ENCODE data around the gene SOX13. TPM values are rescaled to one million over a fixed set of nuclear protein-coding genes. Genes with fewer than 3 reads are reported as not detected.

The SOX13 gene
- total RNA-seq, 2 experiments from 2014 or later, result 7.4 to 7.8 TPM

DNA sequence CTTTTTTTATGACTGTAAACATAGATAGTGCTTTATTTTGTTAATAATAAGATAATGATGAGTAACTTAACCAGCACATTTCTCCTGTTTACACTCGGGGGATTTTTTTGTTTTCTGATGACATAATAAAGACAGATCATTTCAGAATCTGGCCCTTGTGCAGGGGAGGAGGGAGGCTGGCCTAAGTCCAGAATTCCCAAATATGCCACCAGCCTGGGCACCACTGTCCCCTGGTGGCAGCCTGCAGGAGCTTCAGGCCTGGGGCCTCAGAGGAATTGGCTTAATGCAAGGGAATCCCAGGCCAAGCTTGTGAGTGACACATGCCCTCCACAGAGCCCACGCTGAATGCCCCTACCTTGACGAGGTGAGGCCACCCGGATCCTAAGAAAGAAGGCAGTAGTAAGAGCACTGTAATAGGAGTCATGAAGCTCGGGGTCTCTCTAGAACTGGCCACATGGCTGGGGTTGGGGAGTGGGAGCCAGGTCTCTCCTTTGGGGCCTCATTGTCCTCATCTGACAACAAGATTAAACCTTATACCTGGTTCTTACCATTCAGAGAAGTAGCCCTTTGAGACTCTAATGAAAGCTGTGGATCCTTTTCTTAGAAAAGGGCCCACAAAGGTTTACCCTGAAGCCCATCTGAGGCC, 54.8 kb downstream of the SOX13 start:
- ChIA-PET CTCF (interaction anchor here (0.6 to 4.6 kb wide), 12 partner anchors 11 to 281 kb away, joined by 3 to 89 read pairs (median 5); partner anchors contain the start of gene SNRPE), POLR2A (interaction anchor here (1.7 kb wide), 1 partner anchor 257 kb away, joined by 7 read pairs; no protein-coding TSS in a partner anchor)
- DNase-seq, result no peak
- Mint-ChIP-seq H3K27me3 (no peaks in the 10 kb centered on the region), H3K27ac (no peak overlapping the region), H3K36me3 (ENCODE audit: low read depth) (no peaks in the 10 kb centered on the region), H3K4me3 (no peak overlapping the region), H3K9me3 (no peaks in the 10 kb centered on the region), H3K4me1 (peaks cover 11% of the 10 kb centered on the region)

- Mint-ChIP-seq H3K27me3 (no peaks in the 10 kb centered on the region), H3K4me3 (no peak overlapping the region), H3K9me3 (no peaks in the 10 kb centered on the region), H3K4me1 (peaks cover 9% of the 10 kb centered on the region), H3K36me3 (ENCODE audit: low read depth) (no peaks in the 10 kb centered on the region), H3K27ac (no peak overlapping the region)
- POLR2A ChIA-PET, result interaction anchor here (1.4 to 1.7 kb wide), 2 partner anchors 257 to 268 kb away, joined by 7 read pairs; no protein-coding TSS in a partner anchor
- DNase-seq, result no peak
- CTCF ChIA-PET, result interaction anchor here (0.6 to 4.6 kb wide), 30 partner anchors 8 to 648 kb away, joined by 3 to 89 read pairs (median 4); partner anchors contain the start of gene SNRPE
Observed at GRCh38 chr1:204128464-204128963, 55.6 kb downstream of the SOX13 start.

DNA sequence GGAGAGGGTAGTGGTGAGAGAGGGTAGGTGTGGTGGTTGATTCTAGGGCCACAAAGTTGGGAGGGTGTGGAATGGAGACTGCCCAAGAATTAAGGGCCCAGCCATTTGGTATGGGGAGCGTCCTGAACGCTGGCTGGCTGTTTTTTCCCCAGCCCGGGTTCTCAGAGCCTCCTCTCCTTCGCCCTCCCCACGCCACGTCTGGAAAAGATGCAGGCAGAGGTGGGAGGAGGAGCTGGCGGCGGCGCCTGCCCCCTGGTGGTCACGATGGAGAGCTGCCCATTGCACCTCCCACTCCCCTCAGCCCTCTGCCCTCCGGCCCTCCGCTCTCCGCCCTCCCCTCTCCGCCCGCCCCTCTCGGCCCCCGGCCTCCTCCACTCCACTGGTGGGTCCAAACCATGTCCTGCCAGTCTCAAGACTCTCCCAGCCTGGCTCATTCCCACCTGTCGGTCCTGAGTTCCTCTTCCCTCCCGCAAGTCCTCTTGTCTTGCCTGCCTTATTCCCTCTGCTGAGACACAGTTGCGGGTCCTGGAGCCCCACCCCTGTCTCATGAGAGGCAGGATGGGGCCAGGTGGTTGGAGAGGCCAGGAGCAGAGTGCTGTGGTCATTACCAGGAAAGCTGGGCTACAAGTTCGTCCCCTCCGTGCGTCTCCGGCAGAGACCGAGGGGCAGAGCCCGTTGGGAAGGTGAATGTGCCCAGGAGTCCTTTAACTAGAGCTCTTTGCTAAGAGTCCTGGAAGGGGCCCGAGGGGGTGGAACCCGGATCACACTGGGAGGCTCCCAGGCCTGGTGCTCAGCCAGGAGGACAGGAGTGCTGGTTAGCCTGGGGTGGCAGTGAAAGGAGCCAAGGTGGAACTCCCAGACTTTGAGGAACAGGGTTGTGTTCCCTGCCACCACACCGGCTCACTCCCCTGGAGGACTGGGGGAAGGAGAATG, 56.3 kb downstream of the SOX13 start:
- H3K36me3 Mint-ChIP-seq (ENCODE audit: low read depth), result no peaks in the 10 kb centered on the region
- CTCF ChIA-PET, result interaction anchor here (0.6 to 4.6 kb wide), 30 partner anchors 9 to 649 kb away, joined by 3 to 89 read pairs (median 4); partner anchors contain the start of gene SNRPE
- H3K4me3 Mint-ChIP-seq, result no peak overlapping the region
- no peak overlapping the region for H3K27ac Mint-ChIP-seq
- no peaks in the 10 kb centered on the region for H3K27me3 Mint-ChIP-seq
- H3K4me1 Mint-ChIP-seq, result peaks cover 9% of the 10 kb centered on the region
- POLR2A ChIA-PET, result interaction anchor here (1.4 to 1.7 kb wide), 2 partner anchors 258 to 269 kb away, joined by 7 read pairs; no protein-coding TSS in a partner anchor
- DNase-seq, result peak; percentile 66
- H3K9me3 Mint-ChIP-seq, result no peaks in the 10 kb centered on the region

GRCh38 chr1:204130178-204130577, 57.3 kb downstream of the SOX13 start:
- H3K4me1 Mint-ChIP-seq, result peaks cover 9% of the 10 kb centered on the region
- H3K27ac Mint-ChIP-seq, result no peak overlapping the region
- H3K9me3 Mint-ChIP-seq, result no peaks in the 10 kb centered on the region
- ChIA-PET POLR2A (interaction anchor here (1.3 kb wide), 1 partner anchor 268 kb away, joined by 3 read pairs; no protein-coding TSS in a partner anchor), CTCF (interaction anchor here (2.1 to 4.6 kb wide), 4 partner anchors 10 to 271 kb away, joined by 4 to 89 read pairs (median 28); partner anchors contain the start of gene SNRPE)
- no peaks in the 10 kb centered on the region for H3K36me3 Mint-ChIP-seq (ENCODE audit: low read depth)
- H3K27me3 Mint-ChIP-seq, result no peaks in the 10 kb centered on the region
- H3K4me3 Mint-ChIP-seq, result no peak overlapping the region
- no peak for DNase-seq

GRCh38 chr1:204130981-204131892, 58.3 kb downstream of the SOX13 start:
- no peaks in the 10 kb centered on the region for H3K27me3 Mint-ChIP-seq
- CTCF ChIA-PET, result interaction anchor here (1.2 to 4.6 kb wide), 2 partner anchors 260 to 271 kb away, joined by 5 to 89 read pairs; no protein-coding TSS in a partner anchor
- no peak overlapping the region for H3K27ac Mint-ChIP-seq
- no peaks in the 10 kb centered on the region for H3K36me3 Mint-ChIP-seq (ENCODE audit: low read depth)
- H3K9me3 Mint-ChIP-seq, result no peaks in the 10 kb centered on the region
- POLR2A ChIA-PET, result interaction anchor here (1.3 kb wide), 1 partner anchor 269 kb away, joined by 3 read pairs; no protein-coding TSS in a partner anchor
- H3K4me1 Mint-ChIP-seq, result peaks cover 9% of the 10 kb centered on the region
- no peak overlapping the region for H3K4me3 Mint-ChIP-seq
- no peak for DNase-seq

DNA sequence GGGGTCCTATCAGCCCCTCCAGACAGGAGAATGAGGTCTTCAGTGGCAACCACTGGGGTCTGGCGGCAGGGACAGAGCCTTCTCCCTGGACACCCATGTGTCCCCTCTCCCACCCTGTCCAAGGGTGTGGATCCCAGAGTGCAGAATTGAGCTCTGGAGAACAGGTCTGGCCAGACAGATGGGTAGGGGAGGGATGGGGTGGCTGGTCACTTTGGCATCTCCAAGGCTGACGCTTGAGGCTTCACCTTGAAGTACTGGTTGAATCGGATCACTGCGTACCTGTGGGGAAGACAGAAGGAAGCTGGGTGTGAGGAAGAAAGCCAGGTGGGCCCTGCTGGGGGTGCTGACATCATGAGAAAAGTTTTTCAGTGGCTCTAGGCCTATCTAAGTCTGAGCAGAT, 59.1 kb downstream of the SOX13 start:
- H3K27me3 Mint-ChIP-seq, result no peaks in the 10 kb centered on the region
- H3K4me3 Mint-ChIP-seq, result no peak overlapping the region
- no peak overlapping the region for H3K27ac Mint-ChIP-seq
- POLR2A ChIA-PET, result no interaction called here
- DNase-seq, result no peak
- no peaks in the 10 kb centered on the region for H3K9me3 Mint-ChIP-seq
- H3K4me1 Mint-ChIP-seq, result peaks cover 9% of the 10 kb centered on the region
- no peaks in the 10 kb centered on the region for H3K36me3 Mint-ChIP-seq (ENCODE audit: low read depth)
- CTCF ChIA-PET, result interaction anchor here (1.2 kb wide), 1 partner anchor 271 kb away, joined by 5 read pairs; no protein-coding TSS in a partner anchor

DNA sequence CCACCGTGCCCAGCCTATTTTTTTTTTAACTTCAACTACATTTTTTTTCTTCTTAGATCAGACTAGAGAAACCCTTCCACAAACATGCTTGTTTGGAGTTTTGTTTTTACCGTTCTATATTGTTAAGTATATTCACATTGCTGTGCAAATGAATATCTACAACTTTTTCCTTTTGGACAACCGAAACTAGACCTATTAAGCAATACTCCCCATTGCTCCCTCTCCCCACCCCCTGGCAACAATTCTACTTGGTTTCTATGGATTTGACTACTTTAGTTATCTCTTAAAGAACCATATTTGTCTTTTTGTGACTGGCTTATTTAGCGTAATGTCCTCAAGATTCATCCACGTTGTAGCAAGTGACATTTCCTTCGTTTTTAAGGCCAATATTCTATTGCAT, 59.8 kb downstream of the SOX13 start:
- ChIA-PET POLR2A (no interaction called here), CTCF (no interaction called here)
- no peak for DNase-seq
- Mint-ChIP-seq H3K9me3 (no peaks in the 10 kb centered on the region), H3K36me3 (ENCODE audit: low read depth) (no peaks in the 10 kb centered on the region), H3K4me1 (peaks cover 9% of the 10 kb centered on the region), H3K27me3 (no peaks in the 10 kb centered on the region), H3K4me3 (no peak overlapping the region), H3K27ac (no peak overlapping the region)

GRCh38 chr1:204134103-204134502, 61.2 kb downstream of the SOX13 start:
- ChIA-PET CTCF (no interaction called here), POLR2A (no interaction called here)
- Mint-ChIP-seq H3K4me1 (peaks cover 3% of the 10 kb centered on the region), H3K9me3 (no peaks in the 10 kb centered on the region), H3K27ac (no peak overlapping the region), H3K27me3 (no peaks in the 10 kb centered on the region), H3K36me3 (ENCODE audit: low read depth) (no peaks in the 10 kb centered on the region), H3K4me3 (no peak overlapping the region)
- no peak for DNase-seq

DNA sequence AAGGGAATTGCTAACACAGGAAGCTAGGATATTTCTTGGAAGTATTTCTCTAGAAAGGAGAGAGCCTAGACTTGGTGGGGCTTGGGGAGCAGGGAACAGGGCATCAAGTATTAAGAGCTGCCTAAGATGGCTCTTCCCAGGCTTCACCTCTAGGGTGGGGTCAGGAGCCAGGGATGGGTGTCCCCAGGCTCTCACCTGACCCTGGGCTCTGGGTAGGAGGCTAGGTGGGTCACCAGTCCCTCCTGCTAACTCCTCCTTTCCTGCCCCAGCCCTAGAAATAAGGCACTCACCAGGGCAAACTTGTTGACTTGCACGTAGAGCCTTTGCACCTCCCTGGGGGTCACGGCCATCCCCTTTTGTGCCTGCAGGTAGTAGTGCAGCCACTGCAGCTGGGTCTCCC, 63.9 kb downstream of the SOX13 start:
- POLR2A ChIA-PET, result no interaction called here
- H3K27ac Mint-ChIP-seq, result no peak overlapping the region
- H3K27me3 Mint-ChIP-seq, result no peaks in the 10 kb centered on the region
- DNase-seq, result no peak
- no peaks in the 10 kb centered on the region for H3K4me1 Mint-ChIP-seq
- no peaks in the 10 kb centered on the region for H3K9me3 Mint-ChIP-seq
- CTCF ChIA-PET, result no interaction called here
- no peak overlapping the region for H3K4me3 Mint-ChIP-seq
- H3K36me3 Mint-ChIP-seq (ENCODE audit: low read depth), result no peaks in the 10 kb centered on the region

DNA sequence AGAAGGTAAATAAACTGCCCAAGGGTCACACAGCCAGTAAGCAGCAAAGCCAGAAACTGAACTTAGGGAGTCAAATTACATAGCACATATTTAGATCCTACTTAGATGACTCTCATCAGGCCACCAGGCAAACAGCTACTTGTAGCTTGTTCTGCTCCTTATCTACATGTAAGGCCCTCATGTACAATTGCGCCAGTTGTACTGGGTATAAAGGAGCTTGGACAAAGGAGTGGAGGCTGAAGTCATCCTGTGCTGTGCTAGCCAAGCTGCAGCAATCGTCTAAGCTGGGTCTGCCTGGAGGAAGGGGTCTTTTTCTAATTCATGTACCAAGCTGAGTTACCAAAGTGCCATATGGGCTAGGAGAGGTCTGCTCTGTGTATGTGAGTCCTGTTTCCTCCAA, 66.2 kb downstream of the SOX13 start:
- no peak overlapping the region for H3K27ac Mint-ChIP-seq

GRCh38 chr1:204139952-204140351, 67.0 kb downstream of the SOX13 start:
- Mint-ChIP-seq H3K9me3 (no peaks in the 10 kb centered on the region), H3K27ac (no peak overlapping the region), H3K27me3 (no peaks in the 10 kb centered on the region), H3K4me3 (no peak overlapping the region), H3K36me3 (ENCODE audit: low read depth) (no peaks in the 10 kb centered on the region), H3K4me1 (no peaks in the 10 kb centered on the region)
- no peak for DNase-seq
- POLR2A ChIA-PET, result no interaction called here
- CTCF ChIA-PET, result interaction anchor here (2.8 kb wide), 1 partner anchor 11 kb away, joined by 20 read pairs; no protein-coding TSS in a partner anchor

More for the DNA sequence above, 66.2 kb downstream of the SOX13 start:
- H3K9me3 Mint-ChIP-seq, result no peaks in the 10 kb centered on the region
- DNase-seq, result no peak
- no peak overlapping the region for H3K4me3 Mint-ChIP-seq
- H3K4me1 Mint-ChIP-seq, result no peaks in the 10 kb centered on the region
- ChIA-PET CTCF (interaction anchor here (2.8 kb wide), 1 partner anchor 10 kb away, joined by 20 read pairs; no protein-coding TSS in a partner anchor), POLR2A (no interaction called here)
- H3K27me3 Mint-ChIP-seq, result no peaks in the 10 kb centered on the region
- H3K36me3 Mint-ChIP-seq (ENCODE audit: low read depth), result no peaks in the 10 kb centered on the region

DNA sequence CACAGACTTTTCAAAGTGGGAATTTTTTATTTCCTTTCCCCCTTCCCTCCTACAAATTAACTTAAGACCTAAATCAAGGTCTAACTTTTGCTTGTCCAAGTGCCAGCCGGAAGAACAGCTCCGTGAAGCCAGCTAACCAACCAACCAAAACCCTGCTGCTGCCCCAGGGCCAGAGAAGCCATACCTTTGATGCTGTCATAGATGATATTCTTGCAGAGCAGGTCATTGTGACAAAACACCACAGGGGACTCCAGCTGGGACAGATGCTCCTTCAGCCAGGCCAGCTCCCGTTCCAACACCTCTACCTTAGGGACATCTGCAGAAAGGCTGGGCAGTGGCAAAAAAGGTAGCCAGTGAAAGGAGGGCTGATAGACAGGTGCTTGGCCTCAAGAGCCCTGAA, 68.2 kb downstream of the SOX13 start:
- Mint-ChIP-seq H3K4me1 (no peaks in the 10 kb centered on the region), H3K27me3 (no peaks in the 10 kb centered on the region), H3K9me3 (no peaks in the 10 kb centered on the region), H3K27ac (no peak overlapping the region), H3K36me3 (ENCODE audit: low read depth) (no peaks in the 10 kb centered on the region), H3K4me3 (no peak overlapping the region)
- ChIA-PET POLR2A (no interaction called here), CTCF (no interaction called here)
- no peak for DNase-seq

Measured in activated CD4-positive, alpha-beta memory T cell treated with anti-CD3 and anti-CD28 coated beads, Interleukin-2, amount 10 ng/mL, durations not matched to agents 7 days and 5 days (primary cell).